B cell (primary cell): ENCODE results near the gene ENTHD1. TPM values are rescaled to one million over a fixed set of nuclear protein-coding genes. Genes with fewer than 3 reads are reported as not detected.

ENCODE experiments used
- ATAC-seq: fragments of 200-7000 bp; cut with Tn5 transposase; one replicate; pipeline ENCODE4 v1.10.0; 2021; ENCODE audit warnings: low read depth, mild to moderate bottlenecking, moderate number of reproducible peaks, moderate library complexity
- CTCF ChIA-PET: fragments of 350-600 bp; sonication (Branson Sonifier 250); formaldehyde crosslinking; loops from one replicate; lab custom pipeline; 2021; ENCODE audit warnings: antibody characterized with exemption, inconsistent platforms; lab: Charles Lee
- POLR2A ChIA-PET: fragments of 350-600 bp; sonication (Branson Sonifier 250); formaldehyde crosslinking; loops from one replicate; lab custom pipeline; 2021; ENCODE audit warnings: antibody characterized with exemption; lab: Charles Lee
- DNase-seq: peaks from one replicate; pipeline ENCODE4 v3.0.0; 2013
- H2AFZ ChIP-seq: 2 replicates; pipeline ENCODE4 v1.6.1; 2012; ENCODE audit warnings: mild to moderate bottlenecking, low read depth, low read length; ENCODE audit not compliant: insufficient read depth, poor library complexity, severe bottlenecking
- H3K27ac ChIP-seq, 2 donors: 1 replicate in 1 of 2; 2 replicates in 1 of 2; pipeline ENCODE4 v1.5.1; 2012 to 2013; ENCODE audit warnings: low read length in 2 of 2, mild to moderate bottlenecking in 2 of 2, moderate library complexity in 1 of 2
- H3K27me3 ChIP-seq, 4 experiments: fragments of 200-600 bp in 1 of 4; sonication (generic) in 1 of 4; replicated peaks in 1 of 4; 1 replicate in 2 of 4; 2 replicates in 2 of 4; pipeline versions ENCODE4 v1.6.1 to v1.7.0; 2013 to 2016; ENCODE audit warnings: low read length in 3 of 4, mild to moderate bottlenecking in 2 of 4, mixed read lengths in 1 of 4, moderate library complexity in 1 of 4; ENCODE audit not compliant: insufficient read depth in 4 of 4, control insufficient read depth in 3 of 4; ENCODE audit errors: control extremely low read depth in 1 of 4
- H3K36me3 ChIP-seq, 2 experiments: replicated peaks in 1 of 2; 1 replicate in 1 of 2; 2 replicates in 1 of 2; pipeline versions ENCODE4 v1.6.1 to v1.7.1; 2013; ENCODE audit warnings: low read length in 1 of 2; ENCODE audit not compliant: insufficient read depth in 2 of 2, control insufficient read depth in 1 of 2; ENCODE audit errors: control extremely low read depth in 1 of 2, extremely low read depth in 1 of 2
- H3K4me1 ChIP-seq, 2 donors: fragments of 200-600 bp in 1 of 2; sonication (generic) in 1 of 2; 1 replicate in 1 of 2; 2 replicates in 1 of 2; pipeline versions ENCODE4 v1.5.1 to v1.6.1; 2013 to 2017; ENCODE audit warnings: low read length in 2 of 2; ENCODE audit not compliant: control insufficient read depth in 2 of 2, insufficient read depth in 2 of 2
- H3K4me2 ChIP-seq: replicated peaks from 2 replicates; pipeline ENCODE3; 2012; ENCODE audit warnings: mild to moderate bottlenecking, low read depth, low read length; ENCODE audit not compliant: poor library complexity, severe bottlenecking
- H3K4me3 ChIP-seq, 5 experiments: fragments of 200-600 bp in 1 of 5; sonication (generic) in 1 of 5; 1 replicate in 3 of 5; 2 replicates in 2 of 5; pipeline versions ENCODE4 v1.5.1 to v1.7.0; 2011 to 2016; ENCODE audit warnings: low read length in 4 of 5, mild to moderate bottlenecking in 4 of 5, low read depth in 2 of 5, control low read depth in 1 of 5, moderate library complexity in 1 of 5; ENCODE audit not compliant: insufficient read depth in 1 of 5; ENCODE audit errors: control extremely low read depth in 1 of 5, extremely low read depth in 1 of 5
- H3K79me2 ChIP-seq: fragments of 200-600 bp; sonication (generic); one replicate; pipeline ENCODE4 v1.6.0; 2016; ENCODE audit warnings: low read length; ENCODE audit not compliant: control insufficient read depth, insufficient read depth
- H3K9ac ChIP-seq: fragments of 200-600 bp; sonication (generic); 2 replicates; pipeline ENCODE4 v1.6.1; 2017; ENCODE audit warnings: mild to moderate bottlenecking, low read length, moderate library complexity
- H3K9me3 ChIP-seq, 3 donors: one replicate each; pipeline versions ENCODE4 v1.6.1 to v1.7.1; 2013; ENCODE audit warnings: low read length in 2 of 3; ENCODE audit not compliant: control insufficient read depth in 2 of 3, insufficient read depth in 1 of 3; ENCODE audit errors: control extremely low read depth in 1 of 3
- H4K20me1 ChIP-seq: 2 replicates; pipeline ENCODE4 v1.6.0; 2012; ENCODE audit warnings: mild to moderate bottlenecking, low read length; ENCODE audit not compliant: insufficient read depth, control insufficient read depth, poor library complexity, severe bottlenecking
- H3K27ac Mint-ChIP-seq: one replicate; pipeline ENCODE4 v1.8.0; 2021; ENCODE audit warnings: mixed read lengths
- H3K27me3 Mint-ChIP-seq: one replicate; pipeline ENCODE4 v1.8.0; 2021; ENCODE audit warnings: mixed read lengths
- H3K4me1 Mint-ChIP-seq: one replicate; pipeline ENCODE4 v1.8.0; 2021; ENCODE audit warnings: mixed read lengths
- H3K4me3 Mint-ChIP-seq: one replicate; pipeline ENCODE4 v1.8.0; 2021; ENCODE audit warnings: mixed read lengths
- H3K9me3 Mint-ChIP-seq: one replicate; pipeline ENCODE4 v1.8.0; 2022; ENCODE audit warnings: mixed read lengths; ENCODE audit not compliant: insufficient read depth
- EZH2 ChIP-seq: IDR thresholded peaks from 2 replicates; pipeline ENCODE4 v1.6.1; 2012; ENCODE audit warnings: borderline replicate concordance, low read depth, mild to moderate bottlenecking, moderate library complexity, low read length; ENCODE audit not compliant: insufficient read depth, poor library complexity, severe bottlenecking
- WGBS: methylation state at CpG from one replicate; pipeline ENCODE4 v1.1.5; 2013; ENCODE audit warnings: missing lambda C conversion rate; ENCODE audit not compliant: insufficient coverage; 5-methylcytosine and 5-hydroxymethylcytosine counted together
- intact Hi-C: fragments of 100-400 bp; cut with micrococcal nuclease; formaldehyde crosslinking; loops from one replicate; pipeline ENCODE4 v1.10.0; 2022
- polyA plus RNA-seq: library from polyadenylated mRNA; depleted of rRNA; stranded (reverse); fragments of >200 nt; gene quantifications from 2 replicates; pipeline ENCODE4 v1.2.3, GENCODE V29; 2012
- total RNA-seq, 2 donors: library from RNA; stranded (reverse); fragments of 120-200 nt in 1 of 2; gene quantifications; 1 replicate in 1 of 2; 2 replicates in 1 of 2; pipeline versions ENCODE4 v1.2.3 to v1.2.4, GENCODE V29; 2013 to 2022
- TF ChIP-seq, protein P1 (sequence below): fragments of 200-600 bp; IDR thresholded peaks from one replicate; pipeline ENCODE4 v1.8.0; 2022; ENCODE audit warnings: antibody characterized with exemption, mild to moderate bottlenecking

ENTHD1 gene
- total and polyA plus RNA-seq, 2 donors (not counting 1 experiment from before 2014, with no cell fraction given), result not detected

GRCh38 chr22:39873965-39874364 is 19.6 kb downstream of the ENTHD1 start:
- ChIA-PET CTCF (interaction anchor here (0.5 kb wide), 1 partner anchor 835 kb away, joined by 3 read pairs; no protein-coding TSS in a partner anchor), POLR2A (no interaction called here)
- H3K9me3 ChIP-seq, result peaks cover 0 to 1% (median 0%) of the 10 kb centered on the region in 3 donors
- H3K27ac ChIP-seq, result no peak overlapping the region
- H4K20me1 ChIP-seq, result no peaks in the 10 kb centered on the region
- ATAC-seq (no peak), DNase-seq (no peak)
- H3K4me1 Mint-ChIP-seq, result peaks cover 5% of the 10 kb centered on the region
- H3K79me2 ChIP-seq, result no peaks in the 10 kb centered on the region
- H3K27me3 Mint-ChIP-seq, result no peaks in the 10 kb centered on the region
- H3K4me3 Mint-ChIP-seq, result no peak overlapping the region
- H3K27me3 ChIP-seq, result no peaks in the 10 kb centered on the region
- no peak overlapping the region for H2AFZ ChIP-seq
- no peak for TF ChIP-seq EZH2
- TF ChIP-seq, protein P1, sequence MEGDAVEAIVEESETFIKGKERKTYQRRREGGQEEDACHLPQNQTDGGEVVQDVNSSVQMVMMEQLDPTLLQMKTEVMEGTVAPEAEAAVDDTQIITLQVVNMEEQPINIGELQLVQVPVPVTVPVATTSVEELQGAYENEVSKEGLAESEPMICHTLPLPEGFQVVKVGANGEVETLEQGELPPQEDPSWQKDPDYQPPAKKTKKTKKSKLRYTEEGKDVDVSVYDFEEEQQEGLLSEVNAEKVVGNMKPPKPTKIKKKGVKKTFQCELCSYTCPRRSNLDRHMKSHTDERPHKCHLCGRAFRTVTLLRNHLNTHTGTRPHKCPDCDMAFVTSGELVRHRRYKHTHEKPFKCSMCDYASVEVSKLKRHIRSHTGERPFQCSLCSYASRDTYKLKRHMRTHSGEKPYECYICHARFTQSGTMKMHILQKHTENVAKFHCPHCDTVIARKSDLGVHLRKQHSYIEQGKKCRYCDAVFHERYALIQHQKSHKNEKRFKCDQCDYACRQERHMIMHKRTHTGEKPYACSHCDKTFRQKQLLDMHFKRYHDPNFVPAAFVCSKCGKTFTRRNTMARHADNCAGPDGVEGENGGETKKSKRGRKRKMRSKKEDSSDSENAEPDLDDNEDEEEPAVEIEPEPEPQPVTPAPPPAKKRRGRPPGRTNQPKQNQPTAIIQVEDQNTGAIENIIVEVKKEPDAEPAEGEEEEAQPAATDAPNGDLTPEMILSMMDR, result no peak
- WGBS, result no CpG with 5 or more reads among the region's 1 CpG
- no peaks in the 10 kb centered on the region for H3K36me3 ChIP-seq
- H3K9me3 Mint-ChIP-seq, result no peaks in the 10 kb centered on the region
- H3K4me3 ChIP-seq, result no peak overlapping the region
- H3K4me1 ChIP-seq, result peaks cover 5 to 6% of the 10 kb centered on the region in 2 donors
- H3K4me2 ChIP-seq, result no peak overlapping the region
- intact Hi-C loops, result no loop called here
- H3K27ac Mint-ChIP-seq, result no peak overlapping the region
- H3K9ac ChIP-seq, result no peak overlapping the region

GRCh38 chr22:39872548-39872947 is 21.0 kb downstream of the ENTHD1 start:
- H3K4me2 ChIP-seq, result no peak overlapping the region
- H3K4me3 ChIP-seq, result no peak overlapping the region
- H4K20me1 ChIP-seq, result no peaks in the 10 kb centered on the region
- CTCF ChIA-PET, result no interaction called here
- H3K79me2 ChIP-seq, result no peaks in the 10 kb centered on the region
- Mint-ChIP-seq H3K4me3 (no peak overlapping the region), H3K9me3 (no peaks in the 10 kb centered on the region), H3K4me1 (peaks cover 19% of the 10 kb centered on the region), H3K27me3 (no peaks in the 10 kb centered on the region), H3K27ac (no peak overlapping the region)
- no CpG with 5 or more reads among the region's 1 CpG for WGBS
- ATAC-seq (no peak), DNase-seq (no peak)
- TF ChIP-seq, protein P1, result no peak
- no peak for TF ChIP-seq EZH2
- POLR2A ChIA-PET, result no interaction called here
- H3K27me3 ChIP-seq, result no peaks in the 10 kb centered on the region
- peaks cover 18 to 21% of the 10 kb centered on the region in 2 donors for H3K4me1 ChIP-seq
- no peak overlapping the region for H2AFZ ChIP-seq
- H3K9me3 ChIP-seq, result peaks cover 0 to 3% (median 3%) of the 10 kb centered on the region in 3 donors
- H3K36me3 ChIP-seq, result no peaks in the 10 kb centered on the region
- intact Hi-C loops, result no loop called here
- no peak overlapping the region for H3K27ac ChIP-seq
- H3K9ac ChIP-seq, result no peak overlapping the region
